Cardiac muscle cell (in vitro differentiated cells and primary cell): Measurements from ENCODE around the gene APOB. TPM values are rescaled to one million over a fixed set of nuclear protein-coding genes. Genes with fewer than 3 reads are reported as not detected.

ENCODE experiments used
- DNase-seq, 2 donors: peaks; one replicate each; pipeline versions ENCODE4 v3.0.0 to v3.0.0-alpha.2; 2010 to 2017; ENCODE audit warnings: low read depth in 1 of 2, low spot score in 1 of 2
- H3K27ac ChIP-seq: fragments of 200-600 bp; sonication (generic); 2 replicates; pipeline ENCODE4 v1.5.1; 2016
- H3K27me3 ChIP-seq: fragments of 200-600 bp; sonication (generic); 2 replicates; pipeline ENCODE4 v1.6.0; 2016; ENCODE audit warnings: control low read depth
- H3K36me3 ChIP-seq: fragments of 200-600 bp; sonication (generic); 2 replicates; pipeline ENCODE4 v1.5.1; 2016; ENCODE audit warnings: control low read depth
- H3K4me1 ChIP-seq: fragments of 200-600 bp; sonication (generic); 2 replicates; pipeline ENCODE4 v1.8.1; 2017; ENCODE audit warnings: low read depth, mild to moderate bottlenecking, mixed run types
- H3K4me3 ChIP-seq: fragments of 200-600 bp; sonication (generic); 2 replicates; pipeline ENCODE4 v1.5.1; 2016; ENCODE audit warnings: mild to moderate bottlenecking
- H3K9me3 ChIP-seq: fragments of 200-600 bp; sonication (generic); 2 replicates; pipeline ENCODE4 v1.5.1; 2017; ENCODE audit warnings: low read depth, mild to moderate bottlenecking, control low read depth
- polyA plus RNA-seq: library from polyadenylated mRNA; unstranded; fragments of >200 nt; fragmentation: Nextera tagmentation; extraction: Ambion mirVana; gene quantifications from 2 replicates; pipeline ENCODE4 v1.2.1, GENCODE V29; 2016
- total RNA-seq: library from RNA; depleted of rRNA; stranded (reverse); fragments of >200 nt; gene quantifications from 2 replicates; pipeline ENCODE4 v1.2.3, GENCODE V29; 2016
- TF ChIP-seq, protein P1 (sequence below): IDR thresholded peaks from 2 replicates; pipeline ENCODE4 v1.5.1; 2012; ENCODE audit warnings: low read depth, mild to moderate bottlenecking, low read length

The APOB gene
- total and polyA plus RNA-seq, 2 experiments from 2014 or later = 0.15 to 0.26 TPM

DNA sequence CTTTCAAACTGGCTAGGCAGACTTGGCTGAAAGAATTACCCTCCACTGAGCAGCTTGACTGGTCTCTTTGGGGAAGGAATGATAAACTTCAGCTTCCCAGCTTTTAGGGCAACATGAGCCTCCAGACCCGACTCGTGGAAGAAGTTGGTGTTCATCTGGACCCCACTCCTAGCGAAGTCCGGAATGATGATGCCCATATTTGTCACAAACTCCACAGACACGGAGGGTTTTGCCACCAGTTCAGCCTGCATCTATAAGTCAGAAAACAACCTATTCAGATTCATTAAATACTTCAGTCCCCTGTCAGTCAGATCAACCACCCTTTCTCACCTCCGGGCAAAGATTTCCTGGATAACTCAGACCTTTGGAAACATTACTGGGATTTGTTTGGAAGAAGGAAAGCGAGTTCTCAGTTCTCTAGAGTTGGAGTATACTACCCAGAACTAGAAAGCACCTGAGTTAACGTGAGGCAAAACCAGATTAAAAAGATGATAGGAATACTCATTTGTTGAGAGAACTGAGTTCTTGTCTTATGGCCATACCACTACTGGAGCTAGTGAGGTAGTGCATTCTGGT, 21.0 kb downstream of the APOB start:
- no peaks in the 10 kb centered on the region for H3K9me3 ChIP-seq
- no peaks in the 10 kb centered on the region for H3K36me3 ChIP-seq
- H3K4me1 ChIP-seq = no peaks in the 10 kb centered on the region
- no peak overlapping the region for H3K4me3 ChIP-seq
- no peak overlapping the region for H3K27ac ChIP-seq
- no peak for DNase-seq
- TF ChIP-seq, protein P1, sequence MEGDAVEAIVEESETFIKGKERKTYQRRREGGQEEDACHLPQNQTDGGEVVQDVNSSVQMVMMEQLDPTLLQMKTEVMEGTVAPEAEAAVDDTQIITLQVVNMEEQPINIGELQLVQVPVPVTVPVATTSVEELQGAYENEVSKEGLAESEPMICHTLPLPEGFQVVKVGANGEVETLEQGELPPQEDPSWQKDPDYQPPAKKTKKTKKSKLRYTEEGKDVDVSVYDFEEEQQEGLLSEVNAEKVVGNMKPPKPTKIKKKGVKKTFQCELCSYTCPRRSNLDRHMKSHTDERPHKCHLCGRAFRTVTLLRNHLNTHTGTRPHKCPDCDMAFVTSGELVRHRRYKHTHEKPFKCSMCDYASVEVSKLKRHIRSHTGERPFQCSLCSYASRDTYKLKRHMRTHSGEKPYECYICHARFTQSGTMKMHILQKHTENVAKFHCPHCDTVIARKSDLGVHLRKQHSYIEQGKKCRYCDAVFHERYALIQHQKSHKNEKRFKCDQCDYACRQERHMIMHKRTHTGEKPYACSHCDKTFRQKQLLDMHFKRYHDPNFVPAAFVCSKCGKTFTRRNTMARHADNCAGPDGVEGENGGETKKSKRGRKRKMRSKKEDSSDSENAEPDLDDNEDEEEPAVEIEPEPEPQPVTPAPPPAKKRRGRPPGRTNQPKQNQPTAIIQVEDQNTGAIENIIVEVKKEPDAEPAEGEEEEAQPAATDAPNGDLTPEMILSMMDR = no peak
- peaks cover 3% of the 10 kb centered on the region for H3K27me3 ChIP-seq

DNA sequence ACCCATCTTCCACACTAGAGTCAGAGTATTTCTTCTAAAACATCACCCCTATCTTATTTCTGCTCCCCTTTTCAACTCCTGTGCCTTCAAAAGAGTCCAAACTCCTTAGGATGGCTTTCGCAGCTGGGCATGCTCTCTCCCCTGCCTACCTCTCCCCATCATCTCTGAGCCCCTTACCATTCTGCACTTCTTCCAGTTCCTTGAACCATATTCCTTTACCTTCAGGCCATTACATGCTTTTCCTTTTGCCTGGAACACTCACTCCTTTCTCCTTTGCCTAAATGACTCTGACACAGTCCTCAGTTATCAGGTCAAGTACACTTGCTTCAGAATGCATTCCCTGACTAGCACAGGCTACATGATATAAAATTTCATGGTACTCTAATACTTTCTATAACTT, 22.4 kb downstream of the APOB start:
- Histone ChIP-seq H3K36me3 (no peaks in the 10 kb centered on the region), H3K4me3 (no peak overlapping the region), H3K27me3 (peaks cover 3% of the 10 kb centered on the region), H3K27ac (no peak overlapping the region), H3K4me1 (no peaks in the 10 kb centered on the region), H3K9me3 (no peaks in the 10 kb centered on the region)
- no peak for DNase-seq
- TF ChIP-seq, protein P1 = no peak

DNA sequence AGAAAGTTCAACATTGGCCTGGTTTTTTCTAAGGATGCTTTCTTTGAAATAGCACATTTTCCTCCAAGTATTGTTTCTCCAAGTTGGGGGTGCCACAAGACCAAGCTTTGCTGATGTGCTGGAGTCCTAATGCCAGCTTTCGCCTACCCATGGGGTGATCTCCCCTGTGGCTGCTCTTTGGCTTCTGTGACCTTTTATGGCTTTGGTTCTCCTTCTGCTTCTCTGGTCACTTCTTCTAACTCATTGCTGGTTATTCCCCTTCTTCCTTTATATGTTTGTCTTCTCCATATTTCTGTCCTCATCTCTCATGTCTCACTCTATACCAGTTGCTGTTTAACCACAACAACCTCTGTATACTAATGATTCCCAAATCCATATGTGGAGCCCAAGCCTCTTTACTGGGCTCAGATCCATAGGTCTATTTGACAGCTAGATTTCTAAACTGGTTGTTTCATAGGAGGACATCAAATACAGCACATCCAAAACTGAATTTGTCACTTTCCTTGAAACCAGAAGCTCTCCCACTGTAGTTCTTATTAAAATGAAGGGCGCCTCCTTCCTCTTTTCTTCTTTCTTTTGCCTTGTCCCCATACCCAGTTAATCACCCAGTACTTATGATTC, 23.1 kb downstream of the APOB start:
- TF ChIP-seq, protein P1 = no peak
- Histone ChIP-seq H3K9me3 (no peaks in the 10 kb centered on the region), H3K27ac (no peak overlapping the region), H3K27me3 (peaks cover 3% of the 10 kb centered on the region), H3K4me3 (no peak overlapping the region), H3K36me3 (no peaks in the 10 kb centered on the region), H3K4me1 (no peaks in the 10 kb centered on the region)
- no peak for DNase-seq

DNA sequence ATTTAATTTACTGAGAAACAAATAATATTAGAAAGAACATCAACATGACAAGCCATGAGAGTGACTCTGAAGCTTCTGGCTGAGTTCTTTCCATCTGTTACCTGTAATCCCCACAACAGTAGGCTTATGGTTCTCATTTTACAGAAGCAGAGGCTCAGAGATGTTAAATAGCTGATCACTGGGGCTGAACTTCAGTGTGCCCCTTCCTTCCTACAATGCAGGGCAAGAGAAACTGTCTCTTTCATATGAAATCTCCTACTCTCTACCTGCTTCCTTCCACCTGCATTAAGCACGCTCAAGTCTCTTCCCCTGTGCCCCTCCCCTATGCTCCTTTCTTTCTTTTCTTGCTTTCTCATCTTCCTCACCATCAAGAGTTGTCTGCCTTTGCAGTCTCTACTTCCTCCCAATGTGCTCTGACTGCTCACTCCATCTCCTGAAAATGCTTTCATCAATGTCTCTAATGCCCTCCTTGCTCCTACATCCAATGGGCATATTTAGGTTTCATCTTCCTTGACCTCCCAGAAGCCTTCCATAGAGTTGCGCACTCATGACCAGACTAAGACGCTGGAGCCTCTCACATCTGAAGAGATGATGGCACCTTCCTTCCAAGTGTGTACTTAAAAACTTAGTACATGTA, 23.7 kb downstream of the APOB start:
- Histone ChIP-seq H3K9me3 (no peaks in the 10 kb centered on the region), H3K4me3 (no peak overlapping the region), H3K27ac (no peak overlapping the region), H3K36me3 (no peaks in the 10 kb centered on the region), H3K27me3 (peaks cover 3% of the 10 kb centered on the region), H3K4me1 (no peaks in the 10 kb centered on the region)
- DNase-seq = no peak
- TF ChIP-seq, protein P1 = no peak

DNA sequence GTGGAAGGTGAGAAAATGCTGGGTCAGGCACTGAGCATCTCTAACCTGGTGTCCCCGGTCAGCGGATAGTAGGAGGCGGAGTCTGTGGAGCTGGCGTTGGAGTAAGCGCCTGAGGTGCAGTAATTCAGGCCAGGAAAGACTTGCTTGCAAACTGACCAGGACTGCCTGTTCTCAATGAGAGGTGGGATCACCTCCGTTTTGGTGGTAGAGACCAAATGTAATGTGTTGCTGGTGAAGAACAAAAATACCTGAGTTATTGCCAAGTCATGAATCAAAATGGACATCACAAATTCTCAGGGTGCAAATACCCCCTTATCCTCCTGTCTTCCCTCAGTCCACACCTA, 24.2 kb downstream of the APOB start:
- Histone ChIP-seq H3K36me3 (no peaks in the 10 kb centered on the region), H3K4me3 (no peak overlapping the region), H3K4me1 (no peaks in the 10 kb centered on the region), H3K9me3 (no peaks in the 10 kb centered on the region), H3K27me3 (peaks cover 3% of the 10 kb centered on the region), H3K27ac (no peak overlapping the region)
- TF ChIP-seq, protein P1 = no peak
- DNase-seq = no peak
